GM12878 (cell line): ENCODE results near the gene POU2F1. TPM values are rescaled to one million over a fixed set of nuclear protein-coding genes. Genes with fewer than 3 reads are reported as not detected.

ENCODE experiments used
- ATF7 ChIP-seq: fragments of 450-650 bp; IDR thresholded peaks from 2 replicates; pipeline ENCODE4 v1.6.1; 2016; ENCODE audit warnings: low read depth, mild to moderate bottlenecking
- BMI1 ChIP-seq: fragments of 450-650 bp; IDR thresholded peaks from 2 replicates; pipeline ENCODE4 v1.6.1; 2016; ENCODE audit warnings: mild to moderate bottlenecking, moderate library complexity, borderline replicate concordance
- CEBPB ChIP-seq, 2 experiments: fragments of 150-350 bp in 1 of 2; IDR thresholded peaks; 2 replicates each; pipeline ENCODE4 v1.6.1; 2012 to 2014; ENCODE audit warnings: low read depth in 2 of 2, low read length in 2 of 2, borderline replicate concordance in 1 of 2, inconsistent platforms in 1 of 2
- E2F4 ChIP-seq: IDR thresholded peaks from 2 replicates; pipeline ENCODE4 v1.6.1; 2012; ENCODE audit warnings: low read depth, low read length, improper control_type of control experiment
- JUNB ChIP-seq: IDR thresholded peaks from 2 replicates; pipeline ENCODE4 v1.6.1; 2016; ENCODE audit warnings: antibody characterized with exemption, mild to moderate bottlenecking
- LARP7 ChIP-seq: fragments of 450-650 bp; IDR thresholded peaks from 2 replicates; pipeline ENCODE4 v1.6.1; 2017; ENCODE audit warnings: mild to moderate bottlenecking
- MEF2A ChIP-seq: IDR thresholded peaks from 2 replicates; pipeline ENCODE4 v1.6.1; 2011; ENCODE audit warnings: low read depth, mild to moderate bottlenecking, low read length, moderate library complexity; ENCODE audit not compliant: insufficient read depth
- MLLT1 ChIP-seq: fragments of 450-650 bp; IDR thresholded peaks from 2 replicates; pipeline ENCODE4 v1.6.1; 2016; ENCODE audit warnings: mild to moderate bottlenecking
- MTA2 ChIP-seq: fragments of 450-650 bp; IDR thresholded peaks from 2 replicates; pipeline ENCODE4 v1.6.1; 2016; ENCODE audit warnings: low read depth, mild to moderate bottlenecking, moderate library complexity
- NFXL1 ChIP-seq: fragments of 450-650 bp; IDR thresholded peaks from 2 replicates; pipeline ENCODE4 v1.6.1; 2017; ENCODE audit warnings: antibody characterized with exemption, mild to moderate bottlenecking, borderline replicate concordance
- NFYB ChIP-seq: IDR thresholded peaks from 2 replicates; pipeline ENCODE4 v1.6.1; 2011; ENCODE audit warnings: low read depth, mild to moderate bottlenecking, low read length, improper control_type of control experiment, moderate library complexity; ENCODE audit not compliant: insufficient read depth
- POLR2A ChIP-seq: IDR thresholded peaks from 2 replicates; pipeline ENCODE4 v1.6.1; 2011; ENCODE audit warnings: low read depth, mild to moderate bottlenecking, low read length
- POLR2AphosphoS2 ChIP-seq: IDR thresholded peaks from 2 replicates; pipeline ENCODE4 v1.6.1; 2011; ENCODE audit warnings: low read depth, mild to moderate bottlenecking, low read length, improper control_type of control experiment, moderate library complexity
- RELA ChIP-seq: fragments of 450-650 bp; IDR thresholded peaks from 2 replicates; pipeline ENCODE4 v1.8.0; 2014; ENCODE audit warnings: borderline replicate concordance; ENCODE audit not compliant: partially characterized antibody
- SRF ChIP-seq, 2 experiments: IDR thresholded peaks; 2 replicates each; pipeline ENCODE4 v1.6.1; 2011; ENCODE audit warnings: low read depth in 2 of 2, low read length in 2 of 2, mild to moderate bottlenecking in 1 of 2, moderate library complexity in 1 of 2
- SUPT20H ChIP-seq: IDR thresholded peaks from 2 replicates; pipeline ENCODE4 v1.6.1; 2011; ENCODE audit warnings: low read depth, mild to moderate bottlenecking, low read length, moderate library complexity, borderline replicate concordance; ENCODE audit not compliant: control insufficient read depth
- SUZ12 ChIP-seq: fragments of 200-600 bp; sonication (generic); IDR thresholded peaks from one replicate; pipeline ENCODE4 v1.6.1; 2018; ENCODE audit warnings: antibody characterized with exemption, mild to moderate bottlenecking; ENCODE audit not compliant: unreplicated experiment
- TBL1XR1 ChIP-seq: IDR thresholded peaks from 2 replicates; pipeline ENCODE4 v1.6.1; 2012; ENCODE audit warnings: low read depth, low read length, improper control_type of control experiment
- USF1 ChIP-seq: IDR thresholded peaks from 2 replicates; pipeline ENCODE4 v1.6.1; 2011; ENCODE audit warnings: borderline replicate concordance, low read depth, mild to moderate bottlenecking, moderate library complexity, mixed read lengths, low read length; ENCODE audit not compliant: insufficient read depth; ENCODE audit errors: extremely low read length
- ZNF217 ChIP-seq: fragments of 450-650 bp; IDR thresholded peaks from 2 replicates; pipeline ENCODE4 v1.6.1; 2017; ENCODE audit warnings: antibody characterized with exemption, mild to moderate bottlenecking
- ZNF687 ChIP-seq: fragments of 450-650 bp; IDR thresholded peaks from 2 replicates; pipeline ENCODE4 v1.6.1; 2017; ENCODE audit warnings: mild to moderate bottlenecking, moderate library complexity
- polyA plus RNA-seq, 11 experiments: library from polyadenylated mRNA; depleted of rRNA in 4 of 11; unstranded in 6 of 11; stranded (reverse) in 5 of 11; fragments of >200 nt; fragmentation: Nextera tagmentation in 4 of 11; fragmentation: Illumina TruSeq in 1 of 11; extraction: Ambion mirVana in 4 of 11; extraction: Trizol in 1 of 11; gene quantifications; 1 replicate in 1 of 11; 2 replicates in 10 of 11; pipeline versions ENCODE4 v1.2.1 to v1.2.3, GENCODE V29; 2011 to 2016; ENCODE audit warnings: inconsistent platforms in 2 of 11, missing spikeins in 2 of 11, low read depth in 1 of 11
- total RNA-seq, 4 experiments: library from RNA; depleted of rRNA in 3 of 4; stranded (reverse); fragments of >200 nt in 3 of 4; fragmentation: Illumina TruSeq in 1 of 4; extraction: Trizol in 1 of 4; gene quantifications; 2 replicates each; pipeline versions ENCODE4 v1.2.1 to v1.2.3, GENCODE V29; 2013 to 2021

The POU2F1 gene
- total and polyA plus RNA-seq, 10 of the 15 experiments (the other 5 are each of a cell fraction or from before 2014, with no cell fraction given), result 2.5 to 21.7 (median 12.5) TPM

GRCh38 chr1:167221738-167222610, 1.3 kb downstream of the POU2F1 start (continued):
- TF ChIP-seq POLR2AphosphoS2 (peak; percentile 82; the same call in 1 of the 2 replicates), POLR2A (peak; percentile 79), E2F4 (no peak), SUZ12 (no peak), BMI1 (no peak), JUNB (0 out of 2 replicates have a peak, but pooled peaks have one; percentile 7), MTA2 (no peak), TBL1XR1 (peak; percentile 54; the same call in 1 of the 2 replicates), MEF2A (0 out of 2 replicates have a peak, but pooled peaks have one; percentile 39), NFYB (0 out of 2 replicates have a peak, but pooled peaks have one; percentile 14), LARP7 (no peak), MLLT1 (0 out of 2 replicates have a peak, but pooled peaks have one; percentile 27), ZNF687 (0 out of 2 replicates have a peak, but pooled peaks have one; percentile 7), SRF (IDR thresholded peaks at IDR 0.05; ENCODE audit: low read depth in 2 of 2, low read length in 2 of 2) (no peak), ZNF217 (no peak), RELA (no peak), SUPT20H (no peak), ATF7 (peak; percentile 43; the same call in 1 of the 2 replicates), NFXL1 (no peak), CEBPB (IDR thresholded peaks at IDR 0.05; ENCODE audit: borderline replicate concordance in 1 of 2, low read depth in 2 of 2, low read length in 2 of 2) (no peak), USF1 (no peak)
